ENCODE results near the gene GALK1.

GALK1 gene

GRCh38 chr17:75749545-75750389, 15.2 kb downstream of the GALK1 start:
- peak; percentile 58 for DNase-seq

- DNase-seq: no peak
These were observed 16.3 kb downstream of the GALK1 start for GRCh38 chr17:75748706-75749105.

- DNase-seq: no peak
These were observed 21.3 kb downstream of the GALK1 start for GRCh38 chr17:75743625-75744206.

- no peak for DNase-seq
These were observed 22.7 kb downstream of the GALK1 start for GRCh38 chr17:75742337-75742736.

- DNase-seq: no peak
These were observed 24.3 kb downstream of the GALK1 start for GRCh38 chr17:75740631-75741077.

GRCh38 chr17:75740215-75740614, 24.8 kb downstream of the GALK1 start:
- DNase-seq: no peak

GRCh38 chr17:75739801-75740200, 25.2 kb downstream of the GALK1 start:
- DNase-seq: no peak

- DNase-seq: no peak
These were observed 25.8 kb downstream of the GALK1 start for GRCh38 chr17:75739174-75739573.

- no peak for DNase-seq
These were observed 26.7 kb downstream of the GALK1 start for GRCh38 chr17:75738218-75738802.

GRCh38 chr17:75737133-75737962, 27.6 kb downstream of the GALK1 start:
- DNase-seq: no peak

GRCh38 chr17:75736173-75736835, 28.7 kb downstream of the GALK1 start:
- DNase-seq: no peak

GRCh38 chr17:75734674-75735294, 30.2 kb downstream of the GALK1 start:
- no peak for DNase-seq

GRCh38 chr17:75733471-75733870, 31.5 kb downstream of the GALK1 start:
- DNase-seq: no peak

GRCh38 chr17:75731716-75732498, 33.1 kb downstream of the GALK1 start:
- DNase-seq: no peak

- no peak for DNase-seq
These were observed 33.8 kb downstream of the GALK1 start for GRCh38 chr17:75731086-75731715.

- no peak for DNase-seq
These were observed 34.9 kb downstream of the GALK1 start for GRCh38 chr17:75730065-75730464.

GRCh38 chr17:75729351-75729750, 35.6 kb downstream of the GALK1 start:
- DNase-seq: no peak

- no peak for DNase-seq
These were observed 37.6 kb downstream of the GALK1 start for GRCh38 chr17:75727391-75727790.

GRCh38 chr17:75725504-75725903, 39.5 kb downstream of the GALK1 start:
- no peak for DNase-seq

All from KG1 (cell line).